CD14-positive monocyte (primary cell): ENCODE results near the gene TSPAN15. TPM values are rescaled to one million over a fixed set of nuclear protein-coding genes. Genes with fewer than 3 reads are reported as not detected.
A peak's percentile ranks its signal among the peaks of the same experiment; 100 is the strongest.

Experiments used
- DNase-seq, 3 donors: peaks; one replicate each; pipeline ENCODE4 v3.0.0-alpha.2; 2011 to 2022
- H2AFZ ChIP-seq: 2 replicates; pipeline ENCODE4 v1.6.0; 2012; ENCODE audit warnings: mild to moderate bottlenecking, low read depth, low read length, inconsistent platforms; ENCODE audit not compliant: insufficient read depth, poor library complexity, severe bottlenecking
- H3K27ac ChIP-seq, 2 donors: 1 replicate in 1 of 2; 2 replicates in 1 of 2; pipeline ENCODE4 v1.5.1; 2012 to 2013; ENCODE audit warnings: low read length in 2 of 2, control low read depth in 1 of 2, inconsistent platforms in 1 of 2, low read depth in 1 of 2, mild to moderate bottlenecking in 1 of 2
- H3K27me3 ChIP-seq, 2 donors: one replicate each; pipeline versions ENCODE4 v1.6.0 to v1.6.1; 2011 to 2013; ENCODE audit warnings: low read length in 2 of 2; ENCODE audit not compliant: control insufficient read depth in 2 of 2, insufficient read depth in 2 of 2
- H3K36me3 ChIP-seq, 2 donors: replicated peaks in 1 of 2; 1 replicate in 1 of 2; 2 replicates in 1 of 2; pipeline versions ENCODE4 v1.5.1 to v1.6.1; 2012 to 2013; ENCODE audit warnings: low read length in 2 of 2, control low read depth in 1 of 2, inconsistent platforms in 1 of 2, mild to moderate bottlenecking in 1 of 2; ENCODE audit not compliant: insufficient read depth in 2 of 2, control insufficient read depth in 1 of 2
- H3K4me1 ChIP-seq, 2 donors: 1 replicate in 1 of 2; 2 replicates in 1 of 2; pipeline versions ENCODE4 v1.5.1 to v1.6.1; 2012 to 2013; ENCODE audit warnings: low read length in 2 of 2, control low read depth in 1 of 2, inconsistent platforms in 1 of 2, mild to moderate bottlenecking in 1 of 2, moderate library complexity in 1 of 2; ENCODE audit not compliant: insufficient read depth in 2 of 2, control insufficient read depth in 1 of 2
- H3K4me2 ChIP-seq: replicated peaks from 2 replicates; pipeline ENCODE3; 2012; ENCODE audit warnings: low read length, moderate library complexity, mild to moderate bottlenecking; ENCODE audit not compliant: poor library complexity, severe bottlenecking; ENCODE audit errors: extremely low read depth
- H3K4me3 ChIP-seq, 3 experiments: fragments of 200-600 bp in 1 of 3; sonication (generic) in 1 of 3; replicated peaks in 1 of 3; 1 replicate in 2 of 3; 2 replicates in 1 of 3; pipeline ENCODE4 v1.5.1; 2011 to 2013; ENCODE audit warnings: low read length in 3 of 3, mild to moderate bottlenecking in 3 of 3, control low read depth in 2 of 3, low read depth in 2 of 3, inconsistent platforms in 1 of 3, moderate library complexity in 1 of 3
- H3K79me2 ChIP-seq: 2 replicates; pipeline ENCODE4 v1.6.0; 2012; ENCODE audit warnings: mild to moderate bottlenecking, control low read depth, inconsistent platforms, low read length, moderate library complexity; ENCODE audit not compliant: insufficient read depth
- H3K9ac ChIP-seq: 2 replicates; pipeline ENCODE4 v1.6.0; 2017; ENCODE audit warnings: low read length, mild to moderate bottlenecking; ENCODE audit not compliant: insufficient read depth, poor library complexity, severe bottlenecking
- H3K9me3 ChIP-seq, 2 donors: replicated peaks in 1 of 2; 1 replicate in 1 of 2; 2 replicates in 1 of 2; pipeline versions ENCODE4 v1.5.1 to v1.6.1; 2012 to 2013; ENCODE audit warnings: low read length in 2 of 2, control low read depth in 1 of 2; ENCODE audit not compliant: control insufficient read depth in 1 of 2, insufficient read depth in 1 of 2
- H4K20me1 ChIP-seq: 2 replicates; pipeline ENCODE4 v1.6.0; 2012; ENCODE audit warnings: mild to moderate bottlenecking, low read length, control low read depth, moderate library complexity; ENCODE audit not compliant: insufficient read depth
- H3K27ac Mint-ChIP-seq, 7 donors: one replicate each; pipeline ENCODE4 v1.8.0; 2020; ENCODE audit warnings: mild to moderate bottlenecking in 7 of 7, mixed read lengths in 7 of 7, moderate library complexity in 6 of 7, inconsistent platforms in 2 of 7
- H3K27me3 Mint-ChIP-seq, 3 donors: one replicate each; pipeline ENCODE4 v1.8.0; 2021 to 2022; ENCODE audit warnings: low read depth in 3 of 3, mild to moderate bottlenecking in 3 of 3, mixed read lengths in 3 of 3, moderate library complexity in 3 of 3, inconsistent platforms in 1 of 3
- H3K36me3 Mint-ChIP-seq, 2 donors: one replicate each; pipeline ENCODE4 v1.8.0; 2020; ENCODE audit warnings: mixed read lengths in 2 of 2, inconsistent platforms in 1 of 2, mild to moderate bottlenecking in 1 of 2
- H3K4me1 Mint-ChIP-seq: one replicate; pipeline ENCODE4 v1.8.0; 2020; ENCODE audit warnings: mild to moderate bottlenecking, mixed read lengths
- H3K4me3 Mint-ChIP-seq, 2 donors: one replicate each; pipeline ENCODE4 v1.8.0; 2020; ENCODE audit warnings: mild to moderate bottlenecking in 2 of 2, mixed read lengths in 2 of 2, moderate library complexity in 1 of 2
- H3K9me3 Mint-ChIP-seq, 7 donors: one replicate each; pipeline ENCODE4 v1.8.0; 2020 to 2022; ENCODE audit warnings: mixed read lengths in 7 of 7, mild to moderate bottlenecking in 6 of 7, moderate library complexity in 6 of 7, inconsistent platforms in 2 of 7
- WGBS: methylation state at CpG from one replicate; pipeline ENCODE4 v1.1.5; 2013; ENCODE audit warnings: missing lambda C conversion rate; ENCODE audit not compliant: insufficient coverage; 5-methylcytosine and 5-hydroxymethylcytosine counted together
- intact Hi-C, 2 donors: fragments of 100-400 bp; cut with micrococcal nuclease; formaldehyde crosslinking; loops; one replicate each; pipeline versions ENCODE4 v1.15.0 to v1.15.1; 2023
- polyA plus RNA-seq, 3 donors: library from polyadenylated mRNA; depleted of rRNA in 1 of 3; unstranded in 2 of 3; stranded (reverse) in 1 of 3; fragments of 300-500 nt in 2 of 3; fragments of >200 nt in 1 of 3; fragmentation: Illumina TruSeq in 2 of 3; gene quantifications; 1 replicate in 2 of 3; 2 replicates in 1 of 3; pipeline ENCODE4 v1.2.3, GENCODE V29; 2012 to 2021
- TF ChIP-seq, protein P1 (sequence below): fragments of 200-600 bp; IDR thresholded peaks from one replicate; pipeline ENCODE4 v1.8.0; 2022; ENCODE audit warnings: antibody characterized with exemption, mild to moderate bottlenecking

TSPAN15 gene
- polyA plus RNA-seq, 3 donors: 0.22 to 0.39 TPM; not detected in 1

DNA sequence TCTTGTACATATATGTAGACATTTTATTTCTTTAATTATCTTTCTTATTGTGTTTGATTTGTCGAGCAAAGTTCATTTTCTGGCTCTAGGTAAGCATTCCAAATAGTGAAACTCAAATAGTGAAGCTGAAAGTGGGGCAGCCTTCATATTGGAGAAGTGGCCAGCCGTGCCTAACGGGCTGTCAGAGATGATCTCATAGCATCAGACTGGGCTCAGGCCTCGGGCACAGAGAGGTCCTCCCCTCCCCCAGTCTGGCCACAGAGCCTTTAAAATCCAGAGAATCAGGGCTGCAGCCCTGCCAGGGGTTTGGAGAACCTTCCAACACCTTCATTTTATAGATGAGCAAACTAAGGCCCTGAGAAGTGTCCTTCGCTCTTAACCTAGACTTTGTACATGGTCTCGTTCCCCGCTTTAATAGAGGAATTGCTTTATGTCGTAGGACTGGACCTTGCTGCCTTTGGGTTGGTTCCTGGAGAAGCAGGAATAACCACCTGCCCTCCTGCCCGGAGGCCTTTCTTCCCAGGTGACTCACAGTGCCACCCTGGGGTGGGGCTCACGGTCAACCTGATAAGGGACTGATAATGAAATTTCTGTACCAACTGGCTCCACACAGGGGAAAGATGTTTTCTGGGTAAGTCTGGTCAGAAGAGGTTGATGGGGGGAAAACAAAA, 7.3 kb downstream of the TSPAN15 start:
- H3K27me3 ChIP-seq: peaks cover 0 to 2% of the 10 kb centered on the region in 2 donors
- no peaks in the 10 kb centered on the region for H3K9me3 Mint-ChIP-seq
- H4K20me1 ChIP-seq: no peaks in the 10 kb centered on the region
- no peaks in the 10 kb centered on the region for H3K79me2 ChIP-seq
- H3K4me1 ChIP-seq: no peaks in the 10 kb centered on the region
- no peak overlapping the region for H3K9ac ChIP-seq
- whole genome bisulfite sequencing: 100% methylated on average over 4 of the region's 10 CpGs
- no peaks in the 10 kb centered on the region for H3K36me3 Mint-ChIP-seq
- no peak overlapping the region for H3K27ac Mint-ChIP-seq
- H3K4me3 Mint-ChIP-seq: no peak overlapping the region
- H3K36me3 ChIP-seq: no peaks in the 10 kb centered on the region
- H3K9me3 ChIP-seq: no peaks in the 10 kb centered on the region
- intact Hi-C loops: no loop called here
- H3K4me2 ChIP-seq: no peak overlapping the region
- H3K4me1 Mint-ChIP-seq: peaks cover 6% of the 10 kb centered on the region
- H2AFZ ChIP-seq: no peak overlapping the region
- no peak overlapping the region for H3K4me3 ChIP-seq
- TF ChIP-seq, protein P1, sequence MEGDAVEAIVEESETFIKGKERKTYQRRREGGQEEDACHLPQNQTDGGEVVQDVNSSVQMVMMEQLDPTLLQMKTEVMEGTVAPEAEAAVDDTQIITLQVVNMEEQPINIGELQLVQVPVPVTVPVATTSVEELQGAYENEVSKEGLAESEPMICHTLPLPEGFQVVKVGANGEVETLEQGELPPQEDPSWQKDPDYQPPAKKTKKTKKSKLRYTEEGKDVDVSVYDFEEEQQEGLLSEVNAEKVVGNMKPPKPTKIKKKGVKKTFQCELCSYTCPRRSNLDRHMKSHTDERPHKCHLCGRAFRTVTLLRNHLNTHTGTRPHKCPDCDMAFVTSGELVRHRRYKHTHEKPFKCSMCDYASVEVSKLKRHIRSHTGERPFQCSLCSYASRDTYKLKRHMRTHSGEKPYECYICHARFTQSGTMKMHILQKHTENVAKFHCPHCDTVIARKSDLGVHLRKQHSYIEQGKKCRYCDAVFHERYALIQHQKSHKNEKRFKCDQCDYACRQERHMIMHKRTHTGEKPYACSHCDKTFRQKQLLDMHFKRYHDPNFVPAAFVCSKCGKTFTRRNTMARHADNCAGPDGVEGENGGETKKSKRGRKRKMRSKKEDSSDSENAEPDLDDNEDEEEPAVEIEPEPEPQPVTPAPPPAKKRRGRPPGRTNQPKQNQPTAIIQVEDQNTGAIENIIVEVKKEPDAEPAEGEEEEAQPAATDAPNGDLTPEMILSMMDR: no peak
- H3K27ac ChIP-seq: no peak overlapping the region
- H3K27me3 Mint-ChIP-seq: peaks cover under 1 to 5% (median 2%) of the 10 kb centered on the region in 3 donors
- DNase-seq: peak in 1 of 3 donors; percentile 18

DNA sequence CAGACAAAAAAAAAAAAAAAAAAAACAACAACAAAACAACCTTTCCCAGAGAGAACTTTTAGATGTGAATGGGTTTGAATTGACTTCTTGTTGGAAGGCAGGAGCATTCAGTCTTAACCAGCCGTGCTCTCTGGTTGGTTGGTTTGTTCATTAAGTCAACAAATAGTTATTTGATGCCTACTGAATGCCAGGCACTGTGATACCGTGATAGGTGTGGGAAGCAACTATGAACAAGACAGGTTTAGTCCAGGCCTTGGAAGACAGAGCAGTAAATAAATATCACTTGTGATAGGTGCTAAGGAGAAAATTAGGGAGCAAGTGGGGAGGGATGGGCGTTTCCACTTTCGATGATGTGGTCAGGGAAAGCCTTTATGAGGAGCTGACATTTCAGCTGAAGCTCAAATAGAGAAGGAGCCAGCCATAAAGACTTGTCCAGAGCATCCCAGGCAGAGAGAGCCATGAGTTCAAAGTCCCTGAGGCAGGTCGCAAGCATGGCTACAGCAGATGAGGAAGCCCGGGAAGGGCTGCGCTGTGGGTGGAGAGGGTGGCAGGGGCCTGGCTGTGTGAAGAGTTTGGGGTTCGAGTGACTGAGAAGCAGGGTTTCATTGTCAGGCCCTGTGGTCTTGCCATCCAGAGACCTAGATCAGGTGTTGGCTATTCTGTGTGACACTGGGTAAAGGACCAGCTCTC, 8.0 kb downstream of the TSPAN15 start:
- Histone ChIP-seq H3K4me2 (no peak overlapping the region), H3K9ac (no peak overlapping the region), H4K20me1 (no peaks in the 10 kb centered on the region)

More for the DNA sequence above, 8.0 kb downstream of the TSPAN15 start:
- no peak for DNase-seq
- no peaks in the 10 kb centered on the region for H3K36me3 ChIP-seq
- Mint-ChIP-seq H3K27me3 (peaks cover 2 to 3% (median 2%) of the 10 kb centered on the region in 3 donors), H3K4me1 (peaks cover 6% of the 10 kb centered on the region), H3K27ac (peak overlapping the region in 1 of 7 donors; percentile 23), H3K4me3 (no peak overlapping the region), H3K36me3 (no peaks in the 10 kb centered on the region), H3K9me3 (no peaks in the 10 kb centered on the region)
- H3K4me1 ChIP-seq: no peaks in the 10 kb centered on the region
- H3K4me3 ChIP-seq: no peak overlapping the region
- no peaks in the 10 kb centered on the region for H3K9me3 ChIP-seq
- no peak overlapping the region for H2AFZ ChIP-seq
- intact Hi-C loops: no loop called here
- TF ChIP-seq, protein P1: no peak
- H3K79me2 ChIP-seq: no peaks in the 10 kb centered on the region
- no peak overlapping the region for H3K27ac ChIP-seq
- 85% methylated on average over 8 of the region's 8 CpGs for WGBS
- no peaks in the 10 kb centered on the region for H3K27me3 ChIP-seq
